Natural killer cell (primary cell): ENCODE data around the gene NRP2. TPM values are rescaled to one million over a fixed set of nuclear protein-coding genes. Genes with fewer than 3 reads are reported as not detected.

Experiments
- ATAC-seq, 3 donors: fragments of 150-1000 bp in 2 of 3; fragments of 200-7000 bp in 1 of 3; cut with Tn5 transposase; 1 replicate in 1 of 3; 2 replicates in 2 of 3; pipeline ENCODE4 v1.10.0; 2021; ENCODE audit warnings: mild to moderate bottlenecking in 2 of 3, moderate library complexity in 2 of 3
- DNase-seq, 2 donors: peaks; one replicate each; pipeline versions ENCODE4 v3.0.0 to v3.0.0-alpha.2; 2013 to 2021; ENCODE audit warnings: mixed read lengths in 1 of 2
- H3K27ac ChIP-seq: one replicate; pipeline ENCODE4 v1.5.1; 2013; ENCODE audit warnings: mild to moderate bottlenecking, low read length
- H3K27me3 ChIP-seq: one replicate; pipeline ENCODE4 v1.6.1; 2013; ENCODE audit warnings: low read length; ENCODE audit not compliant: control insufficient read depth, insufficient read depth
- H3K36me3 ChIP-seq: one replicate; pipeline ENCODE4 v1.6.1; 2013; ENCODE audit warnings: low read length; ENCODE audit not compliant: control insufficient read depth, insufficient read depth
- H3K4me1 ChIP-seq: one replicate; pipeline ENCODE4 v1.6.1; 2013; ENCODE audit warnings: low read length; ENCODE audit not compliant: control insufficient read depth, insufficient read depth
- H3K4me3 ChIP-seq: one replicate; pipeline ENCODE4 v1.5.1; 2013; ENCODE audit warnings: low read length
- H3K9me3 ChIP-seq: one replicate; pipeline ENCODE4 v1.6.1; 2013; ENCODE audit warnings: low read length; ENCODE audit not compliant: control insufficient read depth, insufficient read depth
- H3K27ac Mint-ChIP-seq, 2 donors: one replicate each; pipeline ENCODE4 v1.8.0; 2022; ENCODE audit warnings: mild to moderate bottlenecking in 2 of 2, mixed read lengths in 2 of 2, moderate library complexity in 1 of 2
- H3K27me3 Mint-ChIP-seq, 2 donors: one replicate each; pipeline ENCODE4 v1.8.0; 2022; ENCODE audit warnings: low read depth in 2 of 2, mixed read lengths in 2 of 2
- H3K36me3 Mint-ChIP-seq: one replicate; pipeline ENCODE4 v1.8.0; 2022; ENCODE audit warnings: mixed read lengths
- H3K4me1 Mint-ChIP-seq, 2 donors: one replicate each; pipeline ENCODE4 v1.8.0; 2022; ENCODE audit warnings: mixed read lengths in 2 of 2
- H3K4me3 Mint-ChIP-seq: one replicate; pipeline ENCODE4 v1.8.0; 2022; ENCODE audit warnings: mild to moderate bottlenecking, moderate library complexity, mixed read lengths
- H3K9me3 Mint-ChIP-seq, 2 donors: one replicate each; pipeline ENCODE4 v1.8.0; 2022; ENCODE audit warnings: mixed read lengths in 2 of 2
- CTCF ChIP-seq: fragments of 200-600 bp; IDR thresholded peaks from one replicate; pipeline ENCODE4 v1.8.0; 2022; ENCODE audit warnings: antibody characterized with exemption
- WGBS: methylation state at CpG from one replicate; pipeline ENCODE4 v1.1.7; 2013; ENCODE audit warnings: missing lambda C conversion rate; ENCODE audit not compliant: insufficient coverage; 5-methylcytosine and 5-hydroxymethylcytosine counted together
- intact Hi-C: fragments of 100-400 bp; cut with micrococcal nuclease; formaldehyde crosslinking; loops from one replicate; pipeline ENCODE4 v1.14.2; 2022
- total RNA-seq, 4 donors: library from RNA; stranded (reverse); fragments of 120-200 nt in 1 of 4; gene quantifications; one replicate each; pipeline versions ENCODE4 v1.2.3 to v1.2.4, GENCODE V29; 2013 to 2022

Gene NRP2
- total RNA-seq, 3 donors from 2014 or later (not counting 1 experiment from before 2014, with no cell fraction given), result 0.40 TPM; not detected in 2

- peaks cover 3 to 25% of the 10 kb centered on the region in 2 donors for H3K27me3 Mint-ChIP-seq
- H3K4me1 Mint-ChIP-seq, result no peaks in the 10 kb centered on the region
- no peak overlapping the region for H3K27ac ChIP-seq
Observed at GRCh38 chr2:205755923-205756322, 73.6 kb downstream of the NRP2 start.

GRCh38 chr2:205757271-205757670, 75.0 kb downstream of the NRP2 start:
- H3K4me3 ChIP-seq, result no peak overlapping the region
- ATAC-seq (no peak), DNase-seq (no peak)
- no peaks in the 10 kb centered on the region for H3K9me3 ChIP-seq
- TF ChIP-seq CTCF, result no peak
- H3K36me3 Mint-ChIP-seq, result no peaks in the 10 kb centered on the region
- H3K27me3 ChIP-seq, result no peaks in the 10 kb centered on the region
- H3K4me3 Mint-ChIP-seq, result no peak overlapping the region
- H3K36me3 ChIP-seq, result no peaks in the 10 kb centered on the region
- 92% methylated on average over 4 of the region's 4 CpGs for WGBS
- no peak overlapping the region for H3K27ac ChIP-seq
- H3K4me1 Mint-ChIP-seq, result no peaks in the 10 kb centered on the region
- intact Hi-C loops, result no loop called here
- H3K9me3 Mint-ChIP-seq, result no peaks in the 10 kb centered on the region
- H3K27me3 Mint-ChIP-seq, result peaks cover 3 to 38% of the 10 kb centered on the region in 2 donors
- H3K27ac Mint-ChIP-seq, result no peak overlapping the region
- H3K4me1 ChIP-seq, result no peaks in the 10 kb centered on the region

More at GRCh38 chr2:205755923-205756322, 73.6 kb downstream of the NRP2 start:
- H3K4me3 Mint-ChIP-seq, result no peak overlapping the region
- no peaks in the 10 kb centered on the region for H3K36me3 Mint-ChIP-seq
- no peak overlapping the region for H3K4me3 ChIP-seq
- H3K9me3 ChIP-seq, result no peaks in the 10 kb centered on the region
- intact Hi-C loops, result no loop called here
- ATAC-seq (no peak), DNase-seq (no peak)
- no peaks in the 10 kb centered on the region for H3K9me3 Mint-ChIP-seq
- no peaks in the 10 kb centered on the region for H3K36me3 ChIP-seq
- no peak for TF ChIP-seq CTCF
- no peaks in the 10 kb centered on the region for H3K4me1 ChIP-seq
- no peak overlapping the region for H3K27ac Mint-ChIP-seq
- no peaks in the 10 kb centered on the region for H3K27me3 ChIP-seq
- WGBS, result 86% methylated on average over 3 of the region's 3 CpGs

- no peaks in the 10 kb centered on the region for H3K4me1 Mint-ChIP-seq
- no peaks in the 10 kb centered on the region for H3K9me3 Mint-ChIP-seq
- ATAC-seq, result no peak
- H3K27me3 Mint-ChIP-seq, result peaks cover 3 to 42% of the 10 kb centered on the region in 2 donors
- Histone ChIP-seq H3K4me1 (no peaks in the 10 kb centered on the region), H3K36me3 (no peaks in the 10 kb centered on the region), H3K27me3 (no peaks in the 10 kb centered on the region), H3K9me3 (no peaks in the 10 kb centered on the region), H3K4me3 (no peak overlapping the region), H3K27ac (no peak overlapping the region)
- no peak for TF ChIP-seq CTCF
- no peak for DNase-seq
- intact Hi-C loops, result no loop called here
- H3K36me3 Mint-ChIP-seq, result no peaks in the 10 kb centered on the region
- no peak overlapping the region for H3K27ac Mint-ChIP-seq
- no peak overlapping the region for H3K4me3 Mint-ChIP-seq
- 85% methylated on average over 4 of the region's 4 CpGs for WGBS
Observed at GRCh38 chr2:205758051-205758450, 75.8 kb downstream of the NRP2 start.

GRCh38 chr2:205758500-205758899, 76.2 kb downstream of the NRP2 start:
- Histone ChIP-seq H3K27me3 (no peaks in the 10 kb centered on the region), H3K27ac (no peak overlapping the region), H3K9me3 (no peaks in the 10 kb centered on the region), H3K36me3 (no peaks in the 10 kb centered on the region), H3K4me1 (no peaks in the 10 kb centered on the region), H3K4me3 (no peak overlapping the region)
- TF ChIP-seq CTCF, result no peak
- Mint-ChIP-seq H3K4me1 (no peaks in the 10 kb centered on the region), H3K4me3 (no peak overlapping the region), H3K36me3 (no peaks in the 10 kb centered on the region), H3K27ac (no peak overlapping the region), H3K27me3 (peaks cover 6 to 46% of the 10 kb centered on the region in 2 donors), H3K9me3 (no peaks in the 10 kb centered on the region)
- ATAC-seq, result no peak
- intact Hi-C loops, result no loop called here
- WGBS, result 94% methylated on average over 4 of the region's 5 CpGs
- no peak for DNase-seq
